Measurements from ENCODE around the gene EMX2.
A peak's percentile ranks its signal among the peaks of the same experiment; 100 is the strongest.

The EMX2 gene

DNA sequence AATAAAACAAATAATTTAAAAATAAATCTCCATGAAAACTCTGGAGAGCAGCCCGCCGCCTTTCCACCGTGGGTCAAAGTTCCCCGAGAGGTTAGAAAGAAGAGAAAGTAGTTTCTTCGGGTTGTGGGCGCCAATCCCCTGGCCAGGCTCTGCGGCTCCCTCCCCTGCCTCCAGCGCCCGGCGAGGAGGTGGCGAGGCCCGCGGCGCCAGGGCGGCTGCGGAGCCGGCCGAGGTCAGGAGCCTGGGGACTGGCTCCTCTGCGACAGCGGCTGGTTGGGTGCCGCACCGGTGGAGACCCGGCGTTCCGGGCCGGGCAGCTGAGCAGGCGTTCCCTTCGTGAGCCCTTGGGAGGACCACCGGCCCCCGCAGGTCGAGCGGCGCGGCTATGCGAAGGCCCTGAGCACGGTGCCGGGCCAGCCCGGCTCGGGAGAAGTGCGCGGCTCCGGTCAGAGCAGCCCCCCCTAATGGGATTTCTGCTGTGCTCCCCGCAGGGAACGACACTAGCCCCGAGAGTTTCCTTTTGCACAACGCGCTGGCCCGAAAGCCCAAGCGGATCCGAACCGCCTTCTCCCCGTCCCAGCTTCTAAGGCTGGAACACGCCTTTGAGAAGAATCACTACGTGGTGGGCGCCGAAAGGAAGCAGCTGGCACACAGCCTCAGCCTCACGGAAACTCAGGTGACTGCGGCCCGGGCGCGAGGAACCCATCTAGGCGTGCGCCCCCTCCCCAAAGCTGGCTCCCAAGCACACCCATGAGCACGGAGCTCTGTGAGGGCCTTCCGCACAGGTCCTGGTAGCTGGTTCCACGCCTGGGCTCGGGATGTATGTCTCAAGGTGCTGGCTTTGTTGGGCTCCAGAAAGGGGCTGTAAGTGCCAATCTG, 2.8 kb downstream of the EMX2 start:
- DNase-seq, result peak; percentile 31

DNA sequence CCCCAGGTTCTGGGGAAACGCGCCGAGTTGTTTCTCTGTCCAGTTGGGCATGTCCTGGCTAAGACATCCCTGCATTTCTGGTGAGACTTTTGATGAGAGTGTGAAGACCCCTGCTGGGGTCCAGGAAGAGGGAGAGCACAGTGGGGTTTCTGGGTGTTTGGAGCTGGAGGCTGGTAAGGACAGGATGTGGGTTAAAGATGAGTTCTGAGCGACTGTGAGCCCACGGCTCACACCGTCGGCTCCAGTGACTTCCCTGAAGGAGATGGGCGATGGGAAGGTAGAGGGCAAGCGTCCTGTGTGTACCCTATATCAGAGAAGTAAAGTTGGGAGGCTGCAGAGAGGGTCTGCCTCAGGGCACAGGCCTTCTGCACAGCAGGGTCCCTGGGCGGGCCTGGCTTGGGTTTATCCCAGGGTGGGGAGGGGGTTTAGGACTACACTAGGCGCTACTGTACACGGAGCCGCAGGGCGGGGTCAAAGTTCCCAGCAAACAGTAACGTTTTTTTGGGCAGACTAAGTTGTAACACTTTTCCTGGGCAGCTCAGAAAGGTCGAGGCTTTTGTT, 3.6 kb downstream of the EMX2 start:
- no peak for DNase-seq

DNA sequence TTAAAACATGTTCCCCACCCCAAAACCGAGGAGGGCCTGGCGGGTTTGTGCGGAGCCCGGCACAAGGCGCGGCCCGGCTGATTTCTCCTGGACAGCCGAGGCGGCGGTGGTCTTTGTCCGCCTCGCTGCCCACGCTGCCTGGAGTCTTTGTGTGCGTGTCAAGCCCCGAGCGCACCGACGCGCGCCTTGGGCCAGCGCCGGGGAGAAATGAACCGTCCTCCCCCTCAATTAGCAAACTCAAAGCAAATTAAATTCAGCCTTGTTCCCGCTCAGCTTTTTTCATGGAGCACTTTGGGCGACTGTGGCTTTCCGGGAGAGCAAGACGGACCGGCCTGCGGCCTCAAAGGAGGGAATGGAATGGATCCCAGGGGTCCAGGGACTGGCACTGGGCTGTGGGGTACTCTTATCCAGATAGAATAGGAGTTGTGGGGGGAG, 4.1 kb downstream of the EMX2 start:
- no peak for DNase-seq

- no peak for DNase-seq
Measured at GRCh38 chr10:117547016-117547715, 4.6 kb downstream of the EMX2 start.

GRCh38 chr10:117547716-117548668, 5.4 kb downstream of the EMX2 start:
- DNase-seq, result no peak

DNA sequence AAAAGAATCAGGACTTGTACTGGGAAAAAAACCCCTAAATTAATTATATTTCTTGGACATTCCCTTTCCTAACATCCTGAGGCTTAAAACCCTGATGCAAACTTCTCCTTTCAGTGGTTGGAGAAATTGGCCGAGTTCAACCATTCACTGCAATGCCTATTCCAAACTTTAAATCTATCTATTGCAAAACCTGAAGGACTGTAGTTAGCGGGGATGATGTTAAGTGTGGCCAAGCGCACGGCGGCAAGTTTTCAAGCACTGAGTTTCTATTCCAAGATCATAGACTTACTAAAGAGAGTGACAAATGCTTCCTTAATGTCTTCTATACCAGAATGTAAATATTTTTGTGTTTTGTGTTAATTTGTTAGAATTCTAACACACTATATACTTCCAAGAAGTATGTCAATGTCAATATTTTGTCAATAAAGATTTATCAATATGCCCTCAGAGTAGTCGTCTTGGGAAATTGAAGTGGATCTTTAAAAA, 6.6 kb downstream of the EMX2 start:
- DNase-seq, result no peak

DNA sequence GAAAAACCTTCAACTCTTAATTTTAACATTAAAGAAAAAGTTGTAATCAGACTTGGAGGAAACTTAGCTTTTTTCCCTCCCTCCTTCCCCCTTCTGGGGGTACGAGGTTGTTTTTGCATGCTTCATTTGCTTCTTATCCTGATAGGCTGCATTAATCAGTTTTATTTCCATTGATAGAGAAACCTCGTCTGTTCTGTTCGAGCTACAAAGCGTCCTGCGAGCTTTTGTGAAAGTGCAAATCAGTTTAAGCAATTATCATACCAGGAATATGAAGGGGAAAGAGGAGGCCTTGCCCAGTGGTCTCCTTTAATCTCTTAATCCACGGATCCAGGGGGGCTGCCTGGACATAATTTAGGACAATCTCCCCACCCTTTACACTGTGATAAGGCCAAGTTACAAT, 7.5 kb downstream of the EMX2 start:
- DNase-seq, result no peak

GRCh38 chr10:117550599-117551329, 8.2 kb downstream of the EMX2 start:
- no peak for DNase-seq

DNA sequence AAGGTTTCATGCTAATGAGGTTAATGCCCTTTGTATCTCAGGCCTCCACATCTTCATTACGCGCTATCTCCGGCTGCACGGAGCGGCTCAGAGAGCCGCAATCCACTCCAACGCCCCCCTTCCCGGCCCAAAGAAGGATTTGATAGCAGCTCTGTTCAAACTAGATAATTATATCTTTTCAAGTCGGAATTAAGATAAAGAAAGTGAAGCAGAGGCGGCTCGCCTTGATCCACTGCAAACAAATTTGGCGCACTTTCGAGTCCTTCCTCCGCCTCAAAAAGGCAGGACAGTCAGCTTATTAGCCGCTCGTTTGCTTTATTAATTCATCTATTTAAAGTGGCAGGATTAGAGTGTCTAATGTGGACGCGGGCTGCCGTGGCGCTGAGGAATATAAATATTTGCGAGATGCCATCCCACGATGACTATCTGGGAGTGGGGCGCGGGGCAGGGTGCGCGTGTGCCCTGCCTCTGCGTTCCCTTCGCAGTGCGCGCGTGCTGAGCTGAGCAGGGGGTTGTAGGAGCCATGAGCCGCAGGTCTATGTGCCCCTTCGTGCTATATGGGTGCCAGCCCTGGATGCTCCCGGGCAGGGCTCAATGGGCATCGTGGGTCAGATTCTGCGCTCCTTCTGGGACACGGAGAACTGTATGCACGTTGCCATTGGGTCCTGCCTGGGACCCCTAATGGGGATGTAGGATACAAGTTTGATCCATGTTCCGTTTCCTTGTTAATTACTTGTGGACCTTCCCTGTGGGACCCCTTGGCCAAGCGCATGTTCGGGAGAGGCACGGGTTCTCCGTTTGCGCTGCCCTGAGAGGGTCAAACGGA, 9.0 kb downstream of the EMX2 start:
- no peak for DNase-seq

DNA sequence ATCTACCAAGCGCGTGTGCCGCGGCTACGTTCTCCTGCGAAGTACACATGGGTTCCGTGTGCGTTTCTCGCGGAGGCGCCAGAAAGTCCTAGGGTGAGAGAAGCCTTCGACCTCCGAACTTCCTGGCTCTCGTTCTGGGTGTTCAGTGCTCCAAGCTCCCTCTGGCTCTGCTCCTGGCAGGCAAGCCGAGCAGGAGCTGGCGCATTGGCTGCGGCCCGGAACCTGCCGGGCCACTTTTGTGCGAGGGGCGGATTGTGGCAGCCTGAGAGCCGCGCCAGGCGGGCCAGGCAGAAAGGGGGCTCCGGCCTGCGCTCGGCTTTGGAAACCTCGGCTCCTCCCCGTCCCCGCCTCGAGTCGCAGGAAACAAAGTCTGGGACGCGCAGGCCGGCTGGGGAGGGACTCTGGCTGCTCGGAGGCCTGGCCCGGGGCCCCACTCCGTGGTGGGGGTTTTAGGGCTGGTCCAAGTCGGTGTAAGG, 9.6 kb downstream of the EMX2 start:
- no peak for DNase-seq

DNA sequence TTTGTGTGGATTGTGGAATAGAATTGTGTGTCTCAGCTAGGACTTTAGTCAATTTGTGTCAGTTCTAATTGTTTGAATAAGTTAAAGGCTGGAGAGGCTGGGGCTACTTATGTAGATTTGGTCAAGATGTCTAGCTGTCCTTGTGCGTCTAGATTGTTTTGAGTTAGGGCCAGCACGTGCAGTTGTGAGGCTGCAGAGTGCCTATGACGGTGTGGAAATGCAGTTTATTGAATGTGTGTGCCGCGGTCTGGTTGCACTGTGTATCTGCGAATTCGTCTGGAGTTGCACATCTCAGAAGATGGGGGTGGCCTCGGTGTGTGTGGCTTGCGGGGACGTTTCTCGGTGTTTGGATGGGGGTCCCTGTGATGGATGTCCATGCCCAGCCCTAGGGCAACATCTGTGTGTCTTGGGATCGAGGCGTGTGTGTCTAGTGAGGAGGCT, 10.2 kb downstream of the EMX2 start:
- DNase-seq, result peak; percentile 32

DNA sequence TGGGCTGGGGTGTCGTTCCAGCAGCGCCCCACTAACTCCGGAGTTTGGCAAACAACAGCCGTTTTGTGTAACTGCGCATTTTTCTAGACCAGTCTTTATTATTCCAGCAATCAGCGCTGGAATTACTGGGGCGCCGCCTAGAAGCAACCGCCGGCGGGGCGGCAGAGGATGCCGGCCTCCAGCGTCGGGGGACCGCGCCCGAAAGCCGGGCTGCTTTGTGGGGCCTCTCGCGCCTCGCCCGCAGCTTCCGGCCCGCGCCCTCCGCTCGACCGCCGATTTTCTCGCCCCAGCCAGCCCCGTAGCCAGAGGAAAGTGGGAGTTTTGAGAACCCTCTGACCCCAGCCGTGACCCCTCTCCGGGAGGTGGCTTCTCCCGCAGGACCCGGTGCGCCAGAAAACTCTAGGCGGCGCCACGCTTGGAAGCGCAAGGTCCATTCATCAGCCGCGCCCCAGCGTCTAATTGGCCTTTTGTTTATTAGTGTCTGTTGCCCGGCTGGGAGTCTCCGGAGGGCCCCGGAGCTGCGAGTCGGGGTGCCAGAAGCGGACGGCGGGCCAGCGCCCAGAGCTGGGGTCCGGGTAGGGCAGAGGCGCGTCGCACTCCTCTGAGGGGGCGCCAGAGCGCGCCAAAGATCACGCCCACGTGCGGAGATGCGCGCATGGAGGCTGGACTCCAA, 10.7 kb downstream of the EMX2 start:
- no peak for DNase-seq

DNA sequence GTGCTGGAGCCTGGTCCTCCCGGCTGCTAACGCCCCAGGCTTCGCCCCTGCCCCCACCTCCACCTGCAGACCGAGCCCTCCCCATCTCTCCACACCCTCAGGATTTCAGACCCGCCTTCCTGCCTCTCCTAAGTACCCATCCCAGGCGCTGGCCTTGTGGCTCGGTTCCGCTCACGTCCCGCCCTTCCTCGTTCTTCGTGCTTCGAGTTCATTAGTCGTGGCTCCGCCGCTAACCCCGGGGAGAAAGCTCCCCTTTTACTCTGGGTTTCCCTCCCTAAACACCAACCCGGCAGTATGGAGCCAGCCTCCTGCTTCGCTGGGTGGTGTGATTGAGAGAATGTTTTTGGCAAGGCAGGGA, 11.2 kb downstream of the EMX2 start:
- DNase-seq, result no peak

GRCh38 chr10:117554241-117554814, 11.8 kb downstream of the EMX2 start:
- DNase-seq, result no peak

GRCh38 chr10:117555017-117555416, 12.5 kb downstream of the EMX2 start:
- DNase-seq, result no peak

GRCh38 chr10:117555863-117556262, 13.3 kb downstream of the EMX2 start:
- no peak for DNase-seq

GRCh38 chr10:117556356-117556755, 13.8 kb downstream of the EMX2 start:
- no peak for DNase-seq

DNA sequence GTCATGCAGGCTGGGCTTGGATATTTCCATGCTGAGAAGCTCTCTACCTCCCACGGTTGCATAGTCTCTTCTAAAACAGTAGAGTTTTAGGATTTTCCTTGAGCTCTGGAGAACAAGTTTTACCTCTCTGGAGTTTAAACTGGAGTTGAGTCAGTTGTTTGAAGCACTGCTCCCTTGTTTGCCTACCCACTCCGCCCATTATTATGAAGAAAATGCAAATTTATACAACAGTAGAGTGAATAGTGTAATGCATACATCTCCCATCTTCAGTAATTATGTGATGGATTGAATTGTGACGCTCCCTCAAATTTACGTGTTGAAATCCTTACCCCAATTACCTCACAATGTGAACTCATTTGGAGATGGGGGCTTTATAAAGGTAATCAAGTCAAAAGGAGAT, 17.2 kb downstream of the EMX2 start:
- no peak for DNase-seq

- DNase-seq, result no peak
Measured at GRCh38 chr10:117560942-117561341, 18.4 kb downstream of the EMX2 start.

GRCh38 chr10:117562220-117562619, 19.7 kb downstream of the EMX2 start:
- no peak for DNase-seq

Data from fibroblast of upper back skin (primary cell).